HepG2 (cell line): Measurements from ENCODE around the gene NEURL4. TPM values are rescaled to one million over a fixed set of nuclear protein-coding genes. Genes with fewer than 3 reads are reported as not detected.

Experiments
- ATF7-NPFF ChIP-seq: sonication (generic); formaldehyde crosslinking; IDR thresholded peaks from 2 replicates; pipeline ENCODE4 v1.8.1; 2023; ENCODE audit warnings: mild to moderate bottlenecking, low read depth, missing genetic modification reagents, moderate library complexity
- FOXC1 ChIP-seq: sonication (generic); formaldehyde crosslinking; IDR thresholded peaks from 2 replicates; pipeline ENCODE4 v1.8.0; 2022; ENCODE audit warnings: mild to moderate bottlenecking, missing genetic modification reagents, borderline replicate concordance
- GRHL1 ChIP-seq: sonication (generic); formaldehyde crosslinking; conservative IDR thresholded peaks from 2 replicates; pipeline ENCODE4 v1.8.0; 2022; ENCODE audit warnings: missing genetic modification reagents
- HINFP ChIP-seq: sonication (generic); formaldehyde crosslinking; IDR thresholded peaks from 2 replicates; pipeline ENCODE4 v1.4.0; 2020; ENCODE audit warnings: low read depth, mild to moderate bottlenecking, missing genetic modification reagents
- HNF1A ChIP-seq, 2 experiments: sonication (generic) in 1 of 2; formaldehyde crosslinking in 1 of 2; IDR thresholded peaks; 2 replicates each; pipeline versions ENCODE4 v1.4.0 to v1.6.1; 2016 to 2020; ENCODE audit warnings: borderline replicate concordance in 1 of 2, low read depth in 1 of 2, mild to moderate bottlenecking in 1 of 2, missing genetic modification reagents in 1 of 2
- KAT2B ChIP-seq: fragments of 150-350 bp; IDR thresholded peaks from 2 replicates; pipeline ENCODE4 v1.6.1; 2014; ENCODE audit warnings: low read depth, low read length, borderline replicate concordance
- MED1 ChIP-seq: sonication (generic); formaldehyde crosslinking; IDR thresholded peaks from 2 replicates; pipeline ENCODE4 v1.4.0; 2020; ENCODE audit warnings: missing genetic modification reagents
- MTF1 ChIP-seq: sonication (generic); formaldehyde crosslinking; IDR thresholded peaks from 2 replicates; pipeline ENCODE4 v1.5.0; 2020; ENCODE audit warnings: missing genetic modification reagents
- NRL ChIP-seq: sonication (generic); formaldehyde crosslinking; IDR thresholded peaks from 2 replicates; pipeline ENCODE4 v1.5.0; 2020; ENCODE audit warnings: missing genetic modification reagents, mild to moderate bottlenecking, moderate library complexity, borderline replicate concordance
- PPARG ChIP-seq: conservative IDR thresholded peaks from 2 replicates; pipeline ENCODE4 v1.6.1; 2016; ENCODE audit warnings: missing biosample characterization, missing genetic modification reagents
- SIN3A ChIP-seq: IDR thresholded peaks from 2 replicates; pipeline ENCODE4 v1.6.1; 2011; ENCODE audit warnings: low read depth, mild to moderate bottlenecking, control low read depth, low read length, borderline replicate concordance
- SP1 ChIP-seq, 2 experiments: fragments of 450-650 bp in 1 of 2; sonication (generic) in 1 of 2; formaldehyde crosslinking in 1 of 2; IDR thresholded peaks; 2 replicates each; pipeline versions ENCODE4 v1.4.0 to v1.6.1; 2016 to 2020; ENCODE audit warnings: missing genetic modification reagents in 1 of 2
- SP5 ChIP-seq: IDR thresholded peaks from 2 replicates; pipeline ENCODE4 v1.6.1; 2016; ENCODE audit warnings: low read depth, borderline replicate concordance
- ZFP91 ChIP-seq: sonication (generic); formaldehyde crosslinking; IDR thresholded peaks from 2 replicates; pipeline ENCODE4 v1.9.0; 2022; ENCODE audit warnings: missing genetic modification reagents, mild to moderate bottlenecking, borderline replicate concordance
- ZNF101 ChIP-seq: sonication (generic); formaldehyde crosslinking; IDR thresholded peaks from 2 replicates; pipeline ENCODE4 v1.4.0; 2020; ENCODE audit warnings: mild to moderate bottlenecking, low read depth, missing genetic modification reagents, borderline replicate concordance
- ZNF138 ChIP-seq: sonication (generic); formaldehyde crosslinking; IDR thresholded peaks from 2 replicates; pipeline ENCODE4 v1.5.0; 2020; ENCODE audit warnings: mild to moderate bottlenecking, low read depth, missing genetic modification reagents
- ZNF546 ChIP-seq: sonication (generic); formaldehyde crosslinking; conservative IDR thresholded peaks from 2 replicates; pipeline ENCODE4 v1.8.1; 2023; ENCODE audit warnings: mild to moderate bottlenecking, missing genetic modification reagents
- polyA plus RNA-seq, 8 experiments: library from polyadenylated mRNA; depleted of rRNA in 3 of 8; stranded (reverse) in 7 of 8; unstranded in 1 of 8; fragments of >200 nt; fragmentation: Illumina TruSeq in 4 of 8; extraction: Trizol in 4 of 8; gene quantifications; 2 replicates each; pipeline versions ENCODE4 v1.2.1 to v1.2.3, GENCODE V29; 2011 to 2016; ENCODE audit warnings: low read depth in 4 of 8, missing spikeins in 1 of 8, mixed read lengths in 1 of 8; ENCODE audit not compliant: insufficient read depth in 1 of 8
- total RNA-seq, 5 experiments: library from RNA; depleted of rRNA; stranded (reverse); fragments of >200 nt; fragmentation: Illumina TruSeq; extraction: Trizol; gene quantifications; 2 replicates each; pipeline ENCODE4 v1.2.3, GENCODE V29; 2016; ENCODE audit warnings: low read depth in 1 of 5

The NEURL4 gene
- total and polyA plus RNA-seq, 2 of the 13 experiments (the other 11 are each of a cell fraction or from before 2014, with no cell fraction given), result 14.8 to 15.7 TPM

GRCh38 chr17:7296189-7296861, 32.8 kb downstream of the NEURL4 start (continued):
- 0 out of 2 replicates have a peak, but pooled peaks have one; percentile 69 for TF ChIP-seq HINFP (CRISPR knock-in tag)
- 0 out of 2 replicates have a peak, but pooled peaks have one; percentile 42 for TF ChIP-seq NRL (CRISPR knock-in tag)
- TF ChIP-seq GRHL1 (CRISPR knock-in tag), result no peak
- TF ChIP-seq PPARG (CRISPR knock-in tag), result 0 out of 2 replicates have a peak, but pooled peaks have one; percentile 23
- peak; percentile 78; the same call in 1 of the 2 replicates for TF ChIP-seq ZNF546 (CRISPR knock-in tag)
- no peak for TF ChIP-seq HNF1A (IDR thresholded peaks at IDR 0.05; ENCODE audit: low read depth)
- peak; percentile 55; the same call in 1 of the 2 replicates for TF ChIP-seq HNF1A (CRISPR knock-in tag; IDR thresholded peaks at IDR 0.05; ENCODE audit: borderline replicate concordance)
- peak; percentile 54; the same call in 1 of the 2 replicates for TF ChIP-seq FOXC1
- TF ChIP-seq ZNF101, result 0 out of 2 replicates have a peak, but pooled peaks have one; percentile 17
- TF ChIP-seq MTF1 (CRISPR knock-in tag), result no peak
- TF ChIP-seq SP1 (IDR thresholded peaks at IDR 0.05), result no peak
- TF ChIP-seq SP1 (CRISPR knock-in tag; IDR thresholded peaks at IDR 0.05), result peak; percentile 26; the same call in 1 of the 2 replicates
- peak; percentile 65; the same call in 1 of the 2 replicates for TF ChIP-seq ATF7-NPFF
- peak; percentile 54; the same call in 1 of the 2 replicates for TF ChIP-seq MED1 (CRISPR knock-in tag)
- TF ChIP-seq ZFP91 (CRISPR knock-in tag), result peak; percentile 63; the same call in 1 of the 2 replicates
- no peak for TF ChIP-seq KAT2B
- 0 out of 2 replicates have a peak, but pooled peaks have one; percentile 44 for TF ChIP-seq ZNF138 (CRISPR knock-in tag)
- peak; percentile 63; the same call in 1 of the 2 replicates for TF ChIP-seq SIN3A
- no peak for TF ChIP-seq SP5 (CRISPR knock-in tag)
